Neural crest cell (in vitro differentiated cells): ENCODE data around the gene CATSPERD. TPM values are rescaled to one million over a fixed set of nuclear protein-coding genes. Genes with fewer than 3 reads are reported as not detected.

Source experiments
- DNase-seq: peaks from one replicate; pipeline ENCODE4 v3.0.0; 2021; ENCODE audit warnings: low read depth, mixed read lengths, low spot score
- H3K27ac Mint-ChIP-seq: one replicate; pipeline ENCODE4 v1.8.0; 2021; ENCODE audit warnings: mild to moderate bottlenecking, mixed read lengths; ENCODE audit not compliant: unreplicated experiment
- H3K27me3 Mint-ChIP-seq: 2 replicates; pipeline ENCODE4 v1.8.0; 2021; ENCODE audit warnings: low read depth, mild to moderate bottlenecking, mixed read lengths
- H3K36me3 Mint-ChIP-seq: 2 replicates; pipeline ENCODE4 v1.8.0; 2021; ENCODE audit warnings: low read depth, mild to moderate bottlenecking, mixed read lengths
- H3K4me1 Mint-ChIP-seq: 2 replicates; pipeline ENCODE4 v1.8.0; 2021; ENCODE audit warnings: mixed read lengths
- H3K4me3 Mint-ChIP-seq: one replicate; pipeline ENCODE4 v1.8.0; 2021; ENCODE audit warnings: mild to moderate bottlenecking, mixed read lengths
- H3K9me3 Mint-ChIP-seq: 2 replicates; pipeline ENCODE4 v1.8.0; 2021; ENCODE audit warnings: mixed read lengths
- CTCF ChIP-seq: fragments of 200-600 bp; sonication (generic); conservative IDR thresholded peaks from 2 replicates; pipeline ENCODE4 v1.5.0; 2021; ENCODE audit warnings: antibody characterized with exemption, mild to moderate bottlenecking
- total RNA-seq: library from RNA; stranded (reverse); gene quantifications from 2 replicates; pipeline ENCODE4 v1.2.1, GENCODE V29; 2021

Gene CATSPERD
- total RNA-seq, 1 donor from 2014 or later = not detected

GRCh38 chr19:5690125-5690954 lies 30.1 kb upstream of the CATSPERD start, which contains the start of gene RPL36:
Gene RPL36, plus strand, starts transcription at chr19:5690295. Its CDS starts 213 bp downstream, at chr19:5690508.
- Mint-ChIP-seq H3K36me3 (peaks cover 18% of the 10 kb centered on the region), H3K27ac (peak within 1 kb of the TSS; percentile 99), H3K27me3 (peaks cover 20% of the 10 kb centered on the region), H3K9me3 (peaks cover 2% of the 10 kb centered on the region), H3K4me1 (peaks cover 26% of the 10 kb centered on the region), H3K4me3 (peak within 1 kb of the TSS; percentile 99)
- peak; percentile 100 for DNase-seq
- TF ChIP-seq CTCF = peak; percentile 98

GRCh38 chr19:5690955-5691821 lies 29.2 kb upstream of the CATSPERD start:
- peaks cover 2% of the 10 kb centered on the region for H3K9me3 Mint-ChIP-seq

GRCh38 chr19:5691822-5692722 lies 28.4 kb upstream of the CATSPERD start:
- Mint-ChIP-seq H3K27me3 (peaks cover 25% of the 10 kb centered on the region), H3K36me3 (peaks cover 18% of the 10 kb centered on the region), H3K9me3 (peaks cover 2% of the 10 kb centered on the region), H3K27ac (peak overlapping the region; percentile 71), H3K4me1 (peaks cover 22% of the 10 kb centered on the region), H3K4me3 (peak overlapping the region; percentile 99)
- no peak for TF ChIP-seq CTCF
- no peak for DNase-seq

More at GRCh38 chr19:5690955-5691821, 29.2 kb upstream of the CATSPERD start:
- Mint-ChIP-seq H3K4me1 (peaks cover 26% of the 10 kb centered on the region), H3K36me3 (peaks cover 18% of the 10 kb centered on the region), H3K27ac (peak overlapping the region; percentile 99), H3K27me3 (peaks cover 20% of the 10 kb centered on the region), H3K4me3 (peak overlapping the region; percentile 99)
- TF ChIP-seq CTCF = no peak
- DNase-seq = no peak

- peaks cover 22% of the 10 kb centered on the region for H3K4me1 Mint-ChIP-seq
- TF ChIP-seq CTCF = no peak
Measured at GRCh38 chr19:5692723-5693194, 27.7 kb upstream of the CATSPERD start.

More at GRCh38 chr19:5692723-5693194, 27.7 kb upstream of the CATSPERD start:
- Mint-ChIP-seq H3K27ac (peak overlapping the region; percentile 6), H3K9me3 (peaks cover 2% of the 10 kb centered on the region), H3K36me3 (peaks cover 18% of the 10 kb centered on the region), H3K27me3 (peaks cover 25% of the 10 kb centered on the region), H3K4me3 (peak overlapping the region; percentile 99)
- no peak for DNase-seq
